Vein endothelial cell (primary cell): ENCODE measurements around the gene TFAP2E. TPM values are rescaled to one million over a fixed set of nuclear protein-coding genes. Genes with fewer than 3 reads are reported as not detected.

Experiments
- total RNA-seq: library from RNA; depleted of rRNA; stranded (reverse); fragments of >200 nt; gene quantifications from 2 replicates; pipeline ENCODE4 v1.2.3, GENCODE V29; 2012

The TFAP2E gene
- total RNA-seq, result 0.19 TPM in 1 of 2 replicates, not detected in the other

GRCh38 chr1:35573198-35574124 lies at the start of gene TFAP2E:
TSS of gene TFAP2E (plus strand) at chr1:35573314. CDS start at chr1:35573578, 264 bp downstream.

GRCh38 chr1:35557118-35557610 lies 15.9 kb upstream of the TFAP2E start, which contains the start of gene KIAA0319L:
TSS of gene KIAA0319L (minus strand) at chr1:35557403. CDS start at chr1:35554491, 2,912 bp downstream.

GRCh38 chr1:35557611-35558373 lies 15.3 kb upstream of the TFAP2E start, which contains the start of gene NCDN:
TSS of gene NCDN (plus strand) at chr1:35557799. CDS start at chr1:35558191, 392 bp downstream.

GRCh38 chr1:35641233-35641866 lies 68.2 kb downstream of the TFAP2E start, which contains the start of gene PSMB2:
TSS of gene PSMB2 (minus strand) at chr1:35641526. CDS start at chr1:35641432, 94 bp downstream.

Other genes with a start within 250 kb of the TFAP2E start
- gene KIAA0319L, start 15.9 kb upstream of the TFAP2E start, total RNA-seq, result 48.8 and 68.6 TPM in 2 replicates
- 18.2 and 21.6 TPM in 2 replicates for gene NCDN, start 15.5 kb upstream of the TFAP2E start, total RNA-seq
- 21.6 and 30.9 TPM in 2 replicates for gene PSMB2, start 68.2 kb downstream of the TFAP2E start, total RNA-seq
- 15.4 and 18.7 TPM in 2 replicates for gene C1orf216, start 145.6 kb downstream of the TFAP2E start, total RNA-seq
- 7.5 and 21.4 TPM in 2 replicates for gene CLSPN, start 196.7 kb downstream of the TFAP2E start, total RNA-seq
- 19.0 and 23.2 TPM in 2 replicates for gene AGO4, start 234.7 kb downstream of the TFAP2E start, total RNA-seq